Stimulated activated CD8-positive, alpha-beta memory T cell treated with anti-CD3 and anti-CD28 coated beads, Interleukin-15, amount 100 ng/mL, for 1 hour (primary cell): ENCODE data around the gene MATK.

Source experiments
- DNase-seq: peaks from one replicate; pipeline ENCODE4 v3.0.0-alpha.2; 2020; ENCODE audit warnings: low read depth

The MATK gene

GRCh38 chr19:3788996-3789778 is 3.0 kb upstream of the MATK start:
- DNase-seq, result no peak

GRCh38 chr19:3785451-3785937 is 687 bp downstream of the MATK start:
- no peak for DNase-seq

GRCh38 chr19:3784607-3785450 is 1.4 kb downstream of the MATK start:
- no peak for DNase-seq

GRCh38 chr19:3783660-3784584 is 2.3 kb downstream of the MATK start:
- DNase-seq, result no peak

- no peak for DNase-seq
Measured at GRCh38 chr19:3782903-3783302, 3.3 kb downstream of the MATK start.

- DNase-seq, result no peak
Measured at GRCh38 chr19:3782330-3782729, 3.9 kb downstream of the MATK start.

- DNase-seq, result no peak
Measured at GRCh38 chr19:3781603-3782002, 4.6 kb downstream of the MATK start.

GRCh38 chr19:3780786-3781304 is 5.3 kb downstream of the MATK start:
- no peak for DNase-seq

GRCh38 chr19:3778899-3779723 is 7.1 kb downstream of the MATK start:
- DNase-seq, result no peak

GRCh38 chr19:3778104-3778867 is 7.9 kb downstream of the MATK start:
- no peak for DNase-seq

- DNase-seq, result no peak
Measured at GRCh38 chr19:3776479-3777040, 9.6 kb downstream of the MATK start.

- no peak for DNase-seq
Measured at GRCh38 chr19:3775831-3776230, 10.3 kb downstream of the MATK start.

- DNase-seq, result no peak
Measured at GRCh38 chr19:3775374-3775711, 10.8 kb downstream of the MATK start.

- DNase-seq, result no peak
Measured at GRCh38 chr19:3774621-3775373, 11.4 kb downstream of the MATK start.

- no peak for DNase-seq
Measured at GRCh38 chr19:3773814-3774515, 12.2 kb downstream of the MATK start.

- DNase-seq, result no peak
Measured at GRCh38 chr19:3771906-3772455, 14.2 kb downstream of the MATK start, which contains the start of gene RAX2. Gene RAX2 (minus strand): TSS chr19:3772228. CDS start chr19:3771742, 486 bp downstream.

GRCh38 chr19:3771000-3771905 is 14.9 kb downstream of the MATK start:
- no peak for DNase-seq
